Measurements from ENCODE around the gene TRPM3.
"Not testable (repeated sequence)": the region's sequence is repeated elsewhere in the genome, so short reads cannot be mapped to it uniquely, and the experiment has no call there.

TRPM3 gene

GRCh38 chr9:70765946-70766345 is 355.5 kb downstream of the TRPM3 start:
- no peak for DNase-seq (ENCODE audit: low read depth, low spot score)

DNA sequence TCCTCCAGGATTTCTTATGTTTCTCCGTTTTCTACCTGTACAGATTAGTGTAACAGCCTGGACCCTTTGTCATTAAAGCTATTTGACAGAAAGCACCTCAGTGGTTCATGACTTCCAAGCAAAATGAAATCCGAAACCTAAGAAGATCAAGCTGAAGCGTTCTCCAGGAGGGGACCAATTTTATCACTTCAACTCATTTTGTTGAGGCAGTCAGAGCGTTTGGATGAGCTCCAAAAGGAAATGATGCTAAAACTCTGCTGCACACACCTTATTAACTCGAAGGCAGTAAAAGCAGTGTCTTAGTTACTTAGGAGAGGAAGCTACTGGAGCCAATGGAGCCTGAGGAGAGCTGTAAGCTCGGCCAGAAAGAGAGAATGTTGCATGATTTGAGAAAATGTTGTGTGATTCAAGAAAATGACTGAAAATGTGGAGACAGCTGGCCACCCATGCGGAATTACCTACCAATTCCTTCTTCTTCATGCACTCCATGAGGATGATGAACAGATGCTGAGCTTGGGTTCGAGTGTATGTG is 360.2 kb downstream of the TRPM3 start:
- no peak for DNase-seq (ENCODE audit: low read depth, low spot score)

DNA sequence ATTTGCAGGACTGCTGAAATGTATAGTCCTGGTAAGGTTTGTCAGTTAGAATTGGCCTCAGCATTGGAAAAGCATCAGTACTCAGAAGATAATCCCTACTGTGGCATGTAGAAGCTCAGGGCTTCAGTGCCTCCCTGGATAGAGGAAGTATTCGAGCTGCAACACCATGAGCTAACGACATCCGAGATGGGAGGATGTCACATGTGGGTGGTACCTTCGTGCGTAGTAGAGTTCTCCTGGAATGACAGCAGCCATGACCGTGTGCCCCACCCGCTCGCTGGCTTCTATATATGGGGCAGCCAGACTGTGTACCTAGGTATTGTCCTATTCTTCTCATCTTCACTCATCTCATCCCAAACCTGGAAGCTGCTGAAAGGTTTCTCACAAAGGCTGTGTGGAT is 361.2 kb downstream of the TRPM3 start:
- DNase-seq (ENCODE audit: low read depth, low spot score), result no peak

- no peak for DNase-seq (ENCODE audit: low read depth, low spot score)
These were observed 368.1 kb downstream of the TRPM3 start for GRCh38 chr9:70753311-70753710.

- DNase-seq (ENCODE audit: low read depth, low spot score), result no peak
These were observed 372.4 kb downstream of the TRPM3 start for GRCh38 chr9:70749066-70749465.

- no peak for DNase-seq (ENCODE audit: low read depth, low spot score)
These were observed 374.1 kb downstream of the TRPM3 start for GRCh38 chr9:70747261-70747718.

- DNase-seq (ENCODE audit: low read depth, low spot score), result no peak
These were observed 374.7 kb downstream of the TRPM3 start for GRCh38 chr9:70746760-70747159.

DNA sequence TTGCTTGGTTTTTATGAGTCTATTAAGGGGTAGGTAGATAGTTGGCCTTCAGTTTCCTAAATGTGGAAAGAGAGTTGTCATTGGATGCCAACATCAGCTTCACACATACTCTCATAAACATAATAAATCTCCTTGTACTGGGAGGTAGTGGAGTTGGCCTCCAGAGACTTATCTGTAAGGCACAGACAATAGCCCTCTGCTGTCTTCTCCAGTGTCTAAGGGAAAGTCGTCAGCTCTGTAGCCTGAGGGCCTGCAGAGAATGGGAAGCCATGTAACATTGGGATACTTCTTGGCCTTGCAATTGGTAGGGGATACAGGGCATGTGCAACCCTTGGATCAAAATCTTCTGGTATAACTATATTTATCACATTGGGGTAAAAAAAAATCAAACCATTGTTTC is 375.1 kb downstream of the TRPM3 start:
- DNase-seq (ENCODE audit: low read depth, low spot score), result no peak

DNA sequence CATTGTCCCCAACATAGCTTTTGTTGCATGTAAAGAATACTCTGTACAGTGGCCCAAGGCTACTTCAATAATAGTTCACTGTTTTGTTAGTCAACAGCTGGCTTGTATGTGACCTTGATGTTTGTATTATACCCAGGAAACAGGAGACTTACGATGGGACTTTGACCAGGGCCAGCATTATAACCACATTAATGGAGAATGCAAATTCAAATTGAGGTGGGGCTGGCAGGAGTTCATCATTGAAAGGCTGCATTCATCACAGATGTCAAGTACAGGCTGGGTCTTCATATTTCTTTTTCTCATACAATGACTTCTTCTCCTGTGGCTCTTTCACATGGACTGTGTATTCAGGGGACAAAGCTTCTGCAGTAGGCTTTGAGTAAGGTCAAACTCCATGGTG is 396.6 kb downstream of the TRPM3 start:
- DNase-seq (ENCODE audit: low read depth, low spot score), result not testable (repeated sequence)

- DNase-seq (ENCODE audit: low read depth, low spot score), result not testable (repeated sequence)
These were observed 397.4 kb downstream of the TRPM3 start for GRCh38 chr9:70724025-70724424.

GRCh38 chr9:70706797-70707196 is 414.6 kb downstream of the TRPM3 start:
- DNase-seq (ENCODE audit: low read depth, low spot score), result not testable (repeated sequence)

- no peak for DNase-seq (ENCODE audit: low read depth, low spot score)
These were observed 420.3 kb downstream of the TRPM3 start for GRCh38 chr9:70701163-70701562.

DNA sequence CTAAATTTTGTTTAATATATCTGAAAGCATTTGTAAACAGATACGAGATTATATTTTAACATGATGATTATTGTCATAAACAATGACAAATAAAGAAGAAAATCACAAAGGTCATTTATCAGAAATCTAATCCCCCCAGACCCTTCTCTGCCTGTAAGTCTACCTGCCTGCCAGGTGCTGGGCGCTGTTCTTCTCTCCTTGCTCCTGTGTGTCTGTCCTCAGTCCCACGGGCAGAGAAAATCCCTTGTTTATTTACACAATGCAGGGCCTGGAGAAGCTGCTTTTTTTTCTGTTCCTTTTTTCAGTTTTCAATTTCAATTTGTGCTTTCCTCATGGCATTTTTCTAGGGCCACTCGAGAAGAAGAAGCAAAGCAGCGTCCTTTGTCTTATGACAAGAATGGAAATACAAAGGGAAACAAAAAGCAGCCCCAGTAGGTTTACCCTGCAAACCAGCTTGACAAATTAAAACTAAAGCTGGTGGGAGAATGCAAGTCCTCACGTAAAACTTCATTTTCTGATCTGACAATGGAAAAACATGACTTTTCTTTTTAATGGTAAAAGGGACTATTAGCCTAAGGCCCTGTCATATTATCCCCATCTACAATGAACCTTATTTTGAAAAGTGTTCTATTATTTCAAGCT is 424.6 kb downstream of the TRPM3 start:
- no peak for DNase-seq (ENCODE audit: low read depth, low spot score)

- no peak for DNase-seq (ENCODE audit: low read depth, low spot score)
These were observed 426.7 kb downstream of the TRPM3 start for GRCh38 chr9:70694758-70695157.

DNA sequence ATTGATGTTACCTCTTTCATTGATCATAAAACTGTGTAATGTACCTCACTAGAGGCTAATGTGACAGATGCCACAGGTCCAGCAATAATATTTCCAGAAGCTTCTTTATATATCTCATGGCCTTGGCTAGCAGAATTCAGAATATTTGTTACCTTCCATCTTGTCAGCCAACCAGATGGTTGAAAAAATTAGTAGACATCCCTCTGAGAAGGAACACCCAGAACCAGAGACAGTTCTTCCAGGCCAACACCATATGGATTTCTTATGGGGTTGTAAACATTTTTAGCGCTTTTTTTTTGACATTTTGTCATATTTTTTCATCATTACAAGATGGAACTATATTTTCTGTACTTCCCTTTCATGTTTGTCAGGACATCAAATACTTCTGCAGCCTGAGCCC is 428.2 kb downstream of the TRPM3 start:
- DNase-seq (ENCODE audit: low read depth, low spot score), result no peak

DNA sequence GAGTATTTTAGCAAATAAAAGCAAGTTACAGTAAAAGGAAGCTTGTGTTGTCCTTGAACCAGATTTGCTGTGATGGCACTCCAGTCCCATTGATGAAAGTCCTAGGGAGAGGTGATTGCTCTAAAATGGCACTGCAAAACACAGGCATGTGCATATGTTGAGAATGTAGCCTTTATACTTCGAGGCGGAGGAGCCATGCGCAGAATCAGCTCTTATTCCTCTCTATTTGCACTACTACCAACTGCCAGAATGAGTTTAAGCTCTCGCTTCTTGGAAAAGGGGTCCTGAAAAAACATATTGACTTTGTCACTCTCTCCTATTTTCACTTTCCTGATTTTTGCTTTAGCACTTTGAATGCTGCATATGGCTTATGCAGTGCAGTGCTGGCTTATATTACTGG is 429.0 kb downstream of the TRPM3 start:
- no peak for DNase-seq (ENCODE audit: low read depth, low spot score)

DNA sequence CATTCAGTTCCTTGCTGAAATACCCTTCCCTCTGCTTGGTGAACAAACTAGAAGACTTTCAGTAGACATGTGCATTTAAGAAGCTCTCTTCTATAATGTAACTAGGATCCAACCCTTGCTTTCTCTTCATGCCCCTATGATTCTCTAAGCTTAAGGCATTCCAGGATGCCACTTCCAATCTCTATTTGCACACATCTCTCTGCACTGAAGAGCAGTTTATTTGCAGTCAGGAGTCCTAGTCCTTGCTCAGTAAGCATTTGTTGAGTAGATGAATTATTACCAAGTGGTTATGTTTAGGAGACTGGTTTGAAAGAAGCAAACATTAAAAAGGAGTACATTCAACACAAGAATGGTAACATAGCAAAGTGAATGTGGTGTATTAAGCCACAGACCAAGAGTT is 432.7 kb downstream of the TRPM3 start:
- no peak for DNase-seq (ENCODE audit: low read depth, low spot score)

DNA sequence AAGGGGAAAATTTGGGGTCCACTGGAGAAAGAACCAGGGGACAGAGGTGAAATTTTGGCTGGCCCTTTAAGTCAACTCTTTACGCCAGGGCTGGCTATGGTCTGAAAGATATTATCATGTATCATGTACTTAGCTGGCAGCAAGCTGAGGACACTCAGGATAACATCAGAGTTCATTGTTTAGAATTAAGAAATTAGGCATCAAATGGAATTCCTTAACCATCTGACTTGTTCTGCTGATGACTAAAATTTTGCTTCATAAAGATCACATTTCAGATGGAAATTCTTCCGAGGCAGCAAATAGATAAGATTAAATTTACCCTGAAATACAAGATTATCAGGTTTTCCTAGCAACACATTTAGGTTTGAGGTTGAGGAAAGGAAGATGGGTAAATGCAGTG is 437.6 kb downstream of the TRPM3 start:
- DNase-seq (ENCODE audit: low read depth, low spot score), result no peak

DNA sequence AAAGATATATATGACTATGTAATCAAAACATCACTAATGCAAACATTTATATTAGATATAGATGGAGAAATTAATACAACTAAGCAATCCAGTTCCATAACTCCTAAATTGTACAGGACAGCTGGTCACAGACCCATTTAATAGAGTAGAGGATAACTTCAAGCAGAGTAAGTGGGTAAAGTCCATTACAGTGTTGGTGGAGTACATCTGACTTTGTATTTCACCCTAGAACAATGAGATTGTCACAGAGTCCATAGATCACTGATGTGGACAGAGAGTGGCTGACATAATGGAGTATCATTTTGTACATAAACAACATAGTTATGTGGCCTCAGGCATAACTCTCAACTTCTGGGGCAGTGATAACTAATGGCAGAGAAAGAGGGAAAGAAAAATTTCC is 439.1 kb downstream of the TRPM3 start:
- no peak for DNase-seq (ENCODE audit: low read depth, low spot score)

DNA sequence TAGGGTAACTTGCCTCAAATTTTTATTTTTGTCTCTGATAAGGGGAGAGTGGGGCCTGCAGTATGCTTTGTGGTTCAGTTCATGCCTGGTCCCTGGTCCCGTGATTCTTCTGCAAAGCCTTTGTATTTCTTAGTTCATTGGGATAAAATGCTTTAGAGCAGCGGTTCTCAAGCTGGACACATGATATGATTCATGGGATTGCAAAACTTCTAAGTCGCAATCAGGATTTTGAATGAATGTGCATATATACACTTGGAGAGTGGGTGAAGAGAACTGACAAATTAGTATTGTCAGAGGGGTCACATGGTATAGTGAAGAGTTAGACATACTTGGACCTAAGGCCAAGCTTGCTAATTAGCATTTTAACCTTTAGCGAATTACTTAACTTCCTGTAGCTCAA is 441.6 kb downstream of the TRPM3 start:
- DNase-seq (ENCODE audit: low read depth, low spot score), result no peak

DNA sequence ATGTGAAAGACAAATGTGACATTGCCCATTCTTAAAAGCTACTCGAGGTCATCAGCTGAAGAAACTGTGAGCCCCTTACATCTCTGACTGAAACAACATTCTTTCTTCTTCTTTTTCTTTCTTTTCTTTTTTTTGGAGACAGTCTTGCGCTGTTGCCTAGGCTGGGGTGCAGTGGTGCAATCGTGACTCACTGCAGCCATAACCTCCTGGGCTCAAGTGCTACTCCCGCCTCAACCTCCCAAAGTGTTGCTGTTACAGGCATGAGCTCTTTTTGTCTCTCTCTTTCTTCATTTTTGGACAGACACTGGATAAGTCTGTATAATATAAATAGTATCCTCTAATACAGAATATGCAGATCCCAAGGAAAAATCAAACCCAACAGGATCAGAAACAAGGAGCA is 443.3 kb downstream of the TRPM3 start:
- DNase-seq (ENCODE audit: low read depth, low spot score), result no peak

GRCh38 chr9:70677055-70677735 is 444.2 kb downstream of the TRPM3 start:
- no peak for DNase-seq (ENCODE audit: low read depth, low spot score)

GRCh38 chr9:70675868-70676370 is 445.5 kb downstream of the TRPM3 start:
- DNase-seq (ENCODE audit: low read depth, low spot score), result no peak

Data from iPS DF 19.7 (cell line).